ENCODE data around the gene FAM200B.

The FAM200B gene

GRCh38 chr4:15737255-15737654 lies 55.6 kb downstream of the FAM200B start:
- no peak for DNase-seq (ENCODE audit: low spot score)

GRCh38 chr4:15738877-15739276 lies 57.2 kb downstream of the FAM200B start:
- peak; percentile 44 for DNase-seq (ENCODE audit: low spot score)

All from putamen (tissue), 1 donor.